Neutrophil (primary cell): ENCODE measurements around the gene NID1.
A peak's percentile ranks its signal among the peaks of the same experiment; 100 is the strongest.

Experiments
- H3K27ac ChIP-seq: fragments of 200-600 bp; sonication (generic); 2 replicates; pipeline ENCODE4 v1.5.1; 2016; ENCODE audit warnings: mild to moderate bottlenecking, moderate library complexity
- H3K27me3 ChIP-seq: fragments of 200-600 bp; sonication (generic); 2 replicates; pipeline ENCODE4 v1.6.0; 2016; ENCODE audit warnings: mild to moderate bottlenecking
- H3K36me3 ChIP-seq: fragments of 200-600 bp; sonication (generic); 2 replicates; pipeline ENCODE4 v1.5.1; 2017
- H3K4me1 ChIP-seq, 2 experiments: fragments of 200-600 bp in 1 of 2; sonication (generic) in 1 of 2; 1 replicate in 1 of 2; 2 replicates in 1 of 2; pipeline versions ENCODE4 v1.5.1 to v1.6.1; 2013 to 2016; ENCODE audit warnings: low read depth in 1 of 2, low read length in 1 of 2, mild to moderate bottlenecking in 1 of 2, moderate library complexity in 1 of 2; ENCODE audit not compliant: control insufficient read depth in 1 of 2, insufficient read depth in 1 of 2
- H3K4me3 ChIP-seq, 2 experiments: fragments of 200-600 bp in 1 of 2; sonication (generic) in 1 of 2; 1 replicate in 1 of 2; 2 replicates in 1 of 2; pipeline ENCODE4 v1.5.1; 2013 to 2016; ENCODE audit warnings: low read depth in 1 of 2, low read length in 1 of 2, mild to moderate bottlenecking in 1 of 2, moderate library complexity in 1 of 2
- H3K9me3 ChIP-seq: fragments of 200-600 bp; sonication (generic); 2 replicates; pipeline ENCODE4 v1.5.1; 2016
- CTCF ChIP-seq: fragments of 200-600 bp; sonication (generic); IDR thresholded peaks from 2 replicates; pipeline ENCODE4 v1.5.1; 2016; ENCODE audit warnings: antibody characterized with exemption

The NID1 gene

GRCh38 chr1:235935235-235936225 lies 129.4 kb downstream of the NID1 start:
- Histone ChIP-seq H3K27ac (peak overlapping the region; percentile 91), H3K4me1 (peaks cover 95 to 100% of the 10 kb centered on the region in 2 experiments), H3K4me3 (no peak overlapping the region), H3K9me3 (no peaks in the 10 kb centered on the region), H3K27me3 (no peaks in the 10 kb centered on the region), H3K36me3 (no peaks in the 10 kb centered on the region)
- no peak for TF ChIP-seq CTCF

GRCh38 chr1:235933766-235934116 lies 131.1 kb downstream of the NID1 start:
- Histone ChIP-seq H3K27ac (peak overlapping the region; percentile 91), H3K27me3 (no peaks in the 10 kb centered on the region), H3K36me3 (no peaks in the 10 kb centered on the region), H3K9me3 (no peaks in the 10 kb centered on the region), H3K4me1 (peaks cover 83 to 84% of the 10 kb centered on the region in 2 experiments), H3K4me3 (peak overlapping the region in 1 of 2 experiments; percentile 31)
- TF ChIP-seq CTCF = no peak

GRCh38 chr1:235933017-235933765 lies 131.7 kb downstream of the NID1 start:
- Histone ChIP-seq H3K27ac (peak overlapping the region; percentile 91), H3K4me1 (peaks cover 78 to 84% of the 10 kb centered on the region in 2 experiments), H3K4me3 (peak overlapping the region in 1 of 2 experiments; percentile 31)

GRCh38 chr1:235932090-235932510 lies 132.8 kb downstream of the NID1 start:
- Histone ChIP-seq H3K4me1 (peaks cover 67 to 74% of the 10 kb centered on the region in 2 experiments), H3K4me3 (peak overlapping the region in 1 of 2 experiments; percentile 18), H3K9me3 (no peaks in the 10 kb centered on the region), H3K36me3 (no peaks in the 10 kb centered on the region), H3K27ac (peak overlapping the region; percentile 91), H3K27me3 (no peaks in the 10 kb centered on the region)
- TF ChIP-seq CTCF = no peak

More at GRCh38 chr1:235933017-235933765, 131.7 kb downstream of the NID1 start:
- TF ChIP-seq CTCF = peak; percentile 23
- no peaks in the 10 kb centered on the region for H3K36me3 ChIP-seq
- H3K27me3 ChIP-seq = no peaks in the 10 kb centered on the region
- no peaks in the 10 kb centered on the region for H3K9me3 ChIP-seq

GRCh38 chr1:235931171-235931738 lies 133.6 kb downstream of the NID1 start:
- no peaks in the 10 kb centered on the region for H3K36me3 ChIP-seq
- H3K9me3 ChIP-seq = no peaks in the 10 kb centered on the region
- TF ChIP-seq CTCF = no peak
- H3K27ac ChIP-seq = peak overlapping the region; percentile 91
- H3K27me3 ChIP-seq = no peaks in the 10 kb centered on the region
- no peak overlapping the region for H3K4me3 ChIP-seq
- H3K4me1 ChIP-seq = peaks cover 58 to 66% of the 10 kb centered on the region in 2 experiments
